ENCODE data around the gene PET100. TPM values are rescaled to one million over a fixed set of nuclear protein-coding genes. Genes with fewer than 3 reads are reported as not detected.

The PET100 gene
- total RNA-seq (ENCODE audit: unreplicated experiment) = 186 TPM
- long read RNA-seq, transcript PET100-202 (4 exons, 719 nt) = major isoform, 60 of 68 reads
- long read RNA-seq, partial matches to known transcripts = 0 of 68 reads
- long read RNA-seq, other reads (novel, unspliced or antisense) = 7 of 68 reads

- peaks cover 16% of the 10 kb centered on the region for H3K9me3 Mint-ChIP-seq (ENCODE audit: unreplicated experiment)
- DNase-seq = peak; percentile 88
- peak within 1 kb of the TSS; percentile 99 for H3K4me3 Mint-ChIP-seq (ENCODE audit: unreplicated experiment)
- H3K27ac Mint-ChIP-seq (ENCODE audit: unreplicated experiment) = peak within 1 kb of the TSS; percentile 98
- TF ChIP-seq, protein P1, sequence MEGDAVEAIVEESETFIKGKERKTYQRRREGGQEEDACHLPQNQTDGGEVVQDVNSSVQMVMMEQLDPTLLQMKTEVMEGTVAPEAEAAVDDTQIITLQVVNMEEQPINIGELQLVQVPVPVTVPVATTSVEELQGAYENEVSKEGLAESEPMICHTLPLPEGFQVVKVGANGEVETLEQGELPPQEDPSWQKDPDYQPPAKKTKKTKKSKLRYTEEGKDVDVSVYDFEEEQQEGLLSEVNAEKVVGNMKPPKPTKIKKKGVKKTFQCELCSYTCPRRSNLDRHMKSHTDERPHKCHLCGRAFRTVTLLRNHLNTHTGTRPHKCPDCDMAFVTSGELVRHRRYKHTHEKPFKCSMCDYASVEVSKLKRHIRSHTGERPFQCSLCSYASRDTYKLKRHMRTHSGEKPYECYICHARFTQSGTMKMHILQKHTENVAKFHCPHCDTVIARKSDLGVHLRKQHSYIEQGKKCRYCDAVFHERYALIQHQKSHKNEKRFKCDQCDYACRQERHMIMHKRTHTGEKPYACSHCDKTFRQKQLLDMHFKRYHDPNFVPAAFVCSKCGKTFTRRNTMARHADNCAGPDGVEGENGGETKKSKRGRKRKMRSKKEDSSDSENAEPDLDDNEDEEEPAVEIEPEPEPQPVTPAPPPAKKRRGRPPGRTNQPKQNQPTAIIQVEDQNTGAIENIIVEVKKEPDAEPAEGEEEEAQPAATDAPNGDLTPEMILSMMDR (IDR thresholded peaks at IDR 0.05; ENCODE audit: partially characterized antibody, unreplicated experiment) = no peak
- H3K27me3 Mint-ChIP-seq (ENCODE audit: unreplicated experiment) = peaks cover 17% of the 10 kb centered on the region
- peaks cover 8% of the 10 kb centered on the region for H3K4me1 Mint-ChIP-seq (ENCODE audit: low read depth, unreplicated experiment)
- no peaks in the 10 kb centered on the region for H3K36me3 Mint-ChIP-seq (ENCODE audit: unreplicated experiment)
Observed at GRCh38 chr19:7629347-7630054, at the start of gene PET100, which contains the start of gene XAB2. PET100 (plus strand) TSS chr19:7629793; CDS start chr19:7629834, 41 bp downstream. XAB2 (minus strand) TSS chr19:7629545; CDS start chr19:7629527, 18 bp downstream.

GRCh38 chr19:7582446-7582845, 47.1 kb upstream of the PET100 start:
- TF ChIP-seq, protein P1 (IDR thresholded peaks at IDR 0.05; ENCODE audit: partially characterized antibody, unreplicated experiment) = no peak
- Mint-ChIP-seq H3K4me3 (ENCODE audit: unreplicated experiment) (no peak overlapping the region), H3K27ac (ENCODE audit: unreplicated experiment) (no peak overlapping the region), H3K9me3 (ENCODE audit: unreplicated experiment) (no peaks in the 10 kb centered on the region), H3K4me1 (ENCODE audit: low read depth, unreplicated experiment) (no peaks in the 10 kb centered on the region), H3K36me3 (ENCODE audit: unreplicated experiment) (no peaks in the 10 kb centered on the region), H3K27me3 (ENCODE audit: unreplicated experiment) (peaks cover 10% of the 10 kb centered on the region)
- DNase-seq = no peak

GRCh38 chr19:7589822-7590221, 39.8 kb upstream of the PET100 start:
- DNase-seq = no peak
- Mint-ChIP-seq H3K27ac (ENCODE audit: unreplicated experiment) (no peak overlapping the region), H3K4me1 (ENCODE audit: low read depth, unreplicated experiment) (no peaks in the 10 kb centered on the region), H3K9me3 (ENCODE audit: unreplicated experiment) (peaks cover 4% of the 10 kb centered on the region), H3K4me3 (ENCODE audit: unreplicated experiment) (no peak overlapping the region), H3K36me3 (ENCODE audit: unreplicated experiment) (no peaks in the 10 kb centered on the region), H3K27me3 (ENCODE audit: unreplicated experiment) (peaks cover 5% of the 10 kb centered on the region)
- TF ChIP-seq, protein P1 (IDR thresholded peaks at IDR 0.05; ENCODE audit: partially characterized antibody, unreplicated experiment) = no peak

- Mint-ChIP-seq H3K9me3 (ENCODE audit: unreplicated experiment) (peaks cover 6% of the 10 kb centered on the region), H3K4me3 (ENCODE audit: unreplicated experiment) (no peak overlapping the region), H3K27ac (ENCODE audit: unreplicated experiment) (no peak overlapping the region), H3K27me3 (ENCODE audit: unreplicated experiment) (peaks cover 7% of the 10 kb centered on the region), H3K36me3 (ENCODE audit: unreplicated experiment) (no peaks in the 10 kb centered on the region), H3K4me1 (ENCODE audit: low read depth, unreplicated experiment) (peaks cover 2% of the 10 kb centered on the region)
- TF ChIP-seq, protein P1 (IDR thresholded peaks at IDR 0.05; ENCODE audit: partially characterized antibody, unreplicated experiment) = no peak
- DNase-seq = no peak
Observed at GRCh38 chr19:7590256-7590655, 39.3 kb upstream of the PET100 start.
